Vagina (tissue), 2 donors: ENCODE results near the gene PARD3.

ENCODE experiments used
- POLR2A ChIP-seq, 2 donors: fragments of 450-650 bp; IDR thresholded peaks; one replicate each; pipeline ENCODE4 v1.6.1; 2017; ENCODE audit warnings: antibody characterized with exemption in 2 of 2, mild to moderate bottlenecking in 2 of 2, moderate library complexity in 2 of 2
- POLR2AphosphoS5 ChIP-seq, 2 donors: sonication (generic); formaldehyde crosslinking; IDR thresholded peaks; one replicate each; pipeline ENCODE4 v1.9.0; 2017; ENCODE audit warnings: antibody characterized with exemption in 2 of 2, mild to moderate bottlenecking in 2 of 2, low read depth in 1 of 2; ENCODE audit not compliant: insufficient read depth in 1 of 2
- TF ChIP-seq, protein P1 (sequence below), 3 experiments: fragments of 450-650 bp in 2 of 3; fragments of 200-600 bp in 1 of 3; sonication (generic) in 1 of 3; IDR thresholded peaks; one replicate each; pipeline ENCODE4 v1.5.1; 2017 to 2019; ENCODE audit warnings: antibody characterized with exemption in 3 of 3, mild to moderate bottlenecking in 2 of 3, moderate library complexity in 2 of 3

DNA sequence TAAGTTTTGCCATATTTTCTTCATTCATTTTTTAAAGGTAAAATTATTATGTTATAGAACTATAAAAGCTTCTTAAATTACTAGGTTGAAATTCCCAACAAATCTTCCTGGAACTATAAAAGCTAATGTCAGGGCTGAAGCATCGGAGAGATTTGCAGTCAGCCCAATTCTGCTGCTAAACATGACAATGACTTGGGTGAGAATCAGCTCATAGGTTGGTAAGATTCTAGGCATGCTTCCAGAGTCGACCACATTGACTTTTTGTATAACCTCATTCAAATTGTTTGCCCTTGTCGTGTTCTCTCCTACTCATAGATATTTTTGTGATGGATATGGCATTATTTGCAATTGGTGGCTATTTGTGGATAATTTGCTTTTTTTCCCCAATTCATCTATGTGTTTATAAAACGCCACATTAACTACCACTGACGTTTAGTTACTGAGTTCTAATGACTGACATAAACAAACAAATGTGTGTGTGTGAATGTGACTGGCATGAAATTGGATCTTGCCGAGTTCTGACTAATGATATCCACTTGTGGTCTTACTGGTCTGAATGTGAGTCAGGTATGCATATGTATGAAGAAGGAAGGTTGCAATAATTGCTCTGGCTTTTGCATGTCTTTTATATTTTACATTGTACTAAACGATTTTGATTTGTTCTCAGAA, 579.8 kb downstream of the PARD3 start:
- TF ChIP-seq, protein P1, sequence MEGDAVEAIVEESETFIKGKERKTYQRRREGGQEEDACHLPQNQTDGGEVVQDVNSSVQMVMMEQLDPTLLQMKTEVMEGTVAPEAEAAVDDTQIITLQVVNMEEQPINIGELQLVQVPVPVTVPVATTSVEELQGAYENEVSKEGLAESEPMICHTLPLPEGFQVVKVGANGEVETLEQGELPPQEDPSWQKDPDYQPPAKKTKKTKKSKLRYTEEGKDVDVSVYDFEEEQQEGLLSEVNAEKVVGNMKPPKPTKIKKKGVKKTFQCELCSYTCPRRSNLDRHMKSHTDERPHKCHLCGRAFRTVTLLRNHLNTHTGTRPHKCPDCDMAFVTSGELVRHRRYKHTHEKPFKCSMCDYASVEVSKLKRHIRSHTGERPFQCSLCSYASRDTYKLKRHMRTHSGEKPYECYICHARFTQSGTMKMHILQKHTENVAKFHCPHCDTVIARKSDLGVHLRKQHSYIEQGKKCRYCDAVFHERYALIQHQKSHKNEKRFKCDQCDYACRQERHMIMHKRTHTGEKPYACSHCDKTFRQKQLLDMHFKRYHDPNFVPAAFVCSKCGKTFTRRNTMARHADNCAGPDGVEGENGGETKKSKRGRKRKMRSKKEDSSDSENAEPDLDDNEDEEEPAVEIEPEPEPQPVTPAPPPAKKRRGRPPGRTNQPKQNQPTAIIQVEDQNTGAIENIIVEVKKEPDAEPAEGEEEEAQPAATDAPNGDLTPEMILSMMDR (IDR thresholded peaks at IDR 0.05) = no peak
- TF ChIP-seq POLR2A (IDR thresholded peaks at IDR 0.05) = no peak
- no peak for TF ChIP-seq POLR2AphosphoS5 (IDR thresholded peaks at IDR 0.05; ENCODE audit: insufficient read depth in 1 of 2, low read depth in 1 of 2)
